DMS53 treated with DMSO at 0.1 percent for 48 hours (cell line): Measurements from ENCODE around the gene DGKD.

Experiments used
- DNase-seq: peaks from one replicate; lab custom pipeline; 2025; ENCODE audit not compliant: unreplicated experiment; lab: John Stamatoyannopoulos, UW

DGKD gene

GRCh38 chr2:233457356-233457755, 103.1 kb downstream of the DGKD start:
- DNase-seq, result no peak

GRCh38 chr2:233458031-233458610, 103.8 kb downstream of the DGKD start:
- no peak for DNase-seq

GRCh38 chr2:233458826-233459225, 104.5 kb downstream of the DGKD start:
- no peak for DNase-seq

GRCh38 chr2:233459426-233459825, 105.1 kb downstream of the DGKD start:
- no peak for DNase-seq

GRCh38 chr2:233460726-233461441, 106.6 kb downstream of the DGKD start:
- DNase-seq, result no peak

GRCh38 chr2:233461481-233461891, 107.2 kb downstream of the DGKD start:
- DNase-seq, result no peak

GRCh38 chr2:233462202-233462785, 108.0 kb downstream of the DGKD start:
- no peak for DNase-seq

GRCh38 chr2:233462826-233463470, 108.7 kb downstream of the DGKD start:
- no peak for DNase-seq

- DNase-seq, result no peak
Observed at GRCh38 chr2:233463586-233463985, 109.3 kb downstream of the DGKD start.

GRCh38 chr2:233464056-233464455, 109.8 kb downstream of the DGKD start:
- no peak for DNase-seq

- no peak for DNase-seq
Observed at GRCh38 chr2:233464531-233465240, 110.4 kb downstream of the DGKD start.

GRCh38 chr2:233466991-233467603, 112.8 kb downstream of the DGKD start:
- DNase-seq, result no peak

GRCh38 chr2:233468047-233468740, 113.9 kb downstream of the DGKD start:
- DNase-seq, result no peak

GRCh38 chr2:233468741-233469110, 114.4 kb downstream of the DGKD start:
- no peak for DNase-seq

GRCh38 chr2:233469261-233470010, 115.1 kb downstream of the DGKD start:
- DNase-seq, result no peak

GRCh38 chr2:233470011-233470687, 115.9 kb downstream of the DGKD start:
- DNase-seq, result no peak

- DNase-seq, result no peak
Observed at GRCh38 chr2:233470839-233471238, 116.5 kb downstream of the DGKD start.

GRCh38 chr2:233471291-233472035, 117.2 kb downstream of the DGKD start:
- no peak for DNase-seq
